HepG2 (cell line): Measurements from ENCODE around the gene ARMH1. TPM values are rescaled to one million over a fixed set of nuclear protein-coding genes. Genes with fewer than 3 reads are reported as not detected.
A peak's percentile ranks its signal among the peaks of the same experiment; 100 is the strongest.

ENCODE experiments used
- BATF2 ChIP-seq: sonication (generic); formaldehyde crosslinking; IDR thresholded peaks from 2 replicates; pipeline ENCODE4 v1.8.0; 2022; ENCODE audit warnings: mild to moderate bottlenecking, missing genetic modification reagents, moderate library complexity
- CSRNP2 ChIP-seq: sonication (generic); formaldehyde crosslinking; conservative IDR thresholded peaks from 2 replicates; pipeline ENCODE4 v1.8.0; 2022; ENCODE audit warnings: low read depth, missing genetic modification reagents
- DNMT3B ChIP-seq: conservative IDR thresholded peaks from 2 replicates; pipeline ENCODE4 v1.6.1; 2016; ENCODE audit warnings: missing biosample characterization, control low read depth
- FOXJ3 ChIP-seq: sonication (generic); formaldehyde crosslinking; IDR thresholded peaks from 2 replicates; pipeline ENCODE4 v1.4.0; 2020; ENCODE audit warnings: missing genetic modification reagents, mild to moderate bottlenecking, borderline replicate concordance
- JDP2 ChIP-seq: sonication (generic); formaldehyde crosslinking; IDR thresholded peaks from 2 replicates; pipeline ENCODE4 v1.8.1; 2022; ENCODE audit warnings: missing genetic modification reagents, borderline replicate concordance
- JUN ChIP-seq: sonication (generic); formaldehyde crosslinking; IDR thresholded peaks from 2 replicates; pipeline ENCODE4 v1.4.0; 2020; ENCODE audit warnings: mild to moderate bottlenecking, missing genetic modification reagents
- MBNL3 ChIP-seq: fragments of 250-450 bp; sonication (Bioruptor Pico); conservative IDR thresholded peaks from 2 replicates; pipeline ENCODE4 v1.8.0; 2022; ENCODE audit warnings: mild to moderate bottlenecking, inconsistent platforms
- MED13 ChIP-seq: sonication (generic); formaldehyde crosslinking; IDR thresholded peaks from 2 replicates; pipeline ENCODE4 v1.5.0; 2020; ENCODE audit warnings: missing genetic modification reagents
- MIXL1 ChIP-seq: IDR thresholded peaks from 2 replicates; pipeline ENCODE4 v1.6.1; 2016
- STAT5B ChIP-seq: sonication (generic); formaldehyde crosslinking; IDR thresholded peaks from 2 replicates; pipeline ENCODE4 v1.4.0; 2020; ENCODE audit warnings: missing genetic modification reagents
- ZBTB20 ChIP-seq: sonication (generic); formaldehyde crosslinking; IDR thresholded peaks from 2 replicates; pipeline ENCODE4 v1.8.1; 2023; ENCODE audit warnings: missing genetic modification reagents, low read depth, mild to moderate bottlenecking, borderline replicate concordance
- ZNF670 ChIP-seq: sonication (generic); formaldehyde crosslinking; IDR thresholded peaks from 2 replicates; pipeline ENCODE4 v1.8.0; 2022; ENCODE audit warnings: mild to moderate bottlenecking, missing genetic modification reagents, borderline replicate concordance
- polyA plus RNA-seq, 8 experiments: library from polyadenylated mRNA; depleted of rRNA in 3 of 8; stranded (reverse) in 7 of 8; unstranded in 1 of 8; fragments of >200 nt; fragmentation: Illumina TruSeq in 4 of 8; extraction: Trizol in 4 of 8; gene quantifications; 2 replicates each; pipeline versions ENCODE4 v1.2.1 to v1.2.3, GENCODE V29; 2011 to 2016; ENCODE audit warnings: low read depth in 4 of 8, missing spikeins in 1 of 8, mixed read lengths in 1 of 8; ENCODE audit not compliant: insufficient read depth in 1 of 8
- total RNA-seq, 5 experiments: library from RNA; depleted of rRNA; stranded (reverse); fragments of >200 nt; fragmentation: Illumina TruSeq; extraction: Trizol; gene quantifications; 2 replicates each; pipeline ENCODE4 v1.2.3, GENCODE V29; 2016; ENCODE audit warnings: low read depth in 1 of 5
- TF ChIP-seq, protein P1 (sequence below): sonication (generic); formaldehyde crosslinking; IDR thresholded peaks from 2 replicates; pipeline ENCODE4 v1.4.0; 2020; ENCODE audit warnings: missing genetic modification reagents, mild to moderate bottlenecking, borderline replicate concordance
- TF ChIP-seq, protein P2 (sequence below): sonication (generic); formaldehyde crosslinking; IDR thresholded peaks from 2 replicates; pipeline ENCODE4 v1.4.0; 2020; ENCODE audit warnings: mild to moderate bottlenecking, missing genetic modification reagents
- TF ChIP-seq, protein P3 (sequence below): IDR thresholded peaks from 2 replicates; pipeline ENCODE4 v1.6.1; 2016; ENCODE audit warnings: low read depth, borderline replicate concordance

The ARMH1 gene
- total and polyA plus RNA-seq, 2 of the 13 experiments (the other 11 are each of a cell fraction or from before 2014, with no cell fraction given): 0.69 TPM; not detected in 1

DNA sequence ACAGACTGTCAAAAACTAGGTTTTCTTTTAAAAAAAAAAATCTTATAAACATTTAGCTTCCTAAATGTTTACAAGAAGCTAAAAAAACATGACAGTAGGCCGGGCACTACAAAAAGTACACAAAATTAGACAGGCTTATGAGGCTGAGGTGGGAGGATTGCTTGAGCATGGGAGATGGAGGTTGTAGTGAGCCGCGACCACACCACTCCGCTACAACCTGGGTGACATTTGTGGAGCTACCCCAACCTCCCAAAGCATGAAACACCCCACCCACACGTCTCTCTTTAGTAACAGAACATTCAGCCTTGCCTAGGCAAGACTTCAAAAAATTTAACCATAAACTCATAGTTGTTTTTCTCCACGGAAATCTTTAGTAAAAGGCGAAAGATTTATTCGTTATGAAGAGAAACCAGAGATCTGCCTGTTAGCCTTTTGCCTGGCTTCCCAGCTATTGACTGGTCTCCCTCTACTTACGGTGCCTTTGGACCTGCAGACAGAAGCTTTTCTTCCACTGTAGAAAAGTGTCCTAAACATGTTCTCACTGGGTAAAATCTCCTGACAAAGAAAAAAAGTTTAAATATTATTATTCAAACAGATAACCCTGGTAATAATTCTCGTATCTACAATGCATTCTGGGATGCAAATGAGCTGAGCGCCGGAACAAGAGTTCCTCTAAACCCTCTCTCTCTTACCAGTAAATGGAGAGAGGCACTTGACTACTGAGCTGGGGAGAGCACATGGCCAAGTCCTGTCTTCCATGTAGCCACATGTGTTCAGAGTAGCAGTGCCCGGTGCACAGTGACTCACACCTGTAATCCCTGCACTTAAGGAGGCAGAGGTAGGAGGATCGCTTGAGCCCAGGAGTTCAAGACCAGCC is 47.2 kb downstream of the ARMH1 start (continued):
- TF ChIP-seq BATF2 (CRISPR knock-in tag) (no peak), MBNL3 (CRISPR knock-in tag) (0 out of 2 replicates have a peak, but pooled peaks have one; percentile 10), JDP2 (CRISPR knock-in tag) (no peak), ZNF670 (CRISPR knock-in tag) (no peak), DNMT3B (CRISPR knock-in tag) (peak; percentile 73), MIXL1 (CRISPR knock-in tag) (peak; percentile 84), ZBTB20 (CRISPR knock-in tag) (peak; percentile 63; the same call in 1 of the 2 replicates), CSRNP2 (CRISPR knock-in tag) (no peak), FOXJ3 (peak; percentile 8; the same call in 1 of the 2 replicates), JUN (peak; percentile 52; the same call in 1 of the 2 replicates), MED13 (peak; percentile 60; the same call in 1 of the 2 replicates), STAT5B (CRISPR knock-in tag) (peak; percentile 93)
- TF ChIP-seq, protein P1, sequence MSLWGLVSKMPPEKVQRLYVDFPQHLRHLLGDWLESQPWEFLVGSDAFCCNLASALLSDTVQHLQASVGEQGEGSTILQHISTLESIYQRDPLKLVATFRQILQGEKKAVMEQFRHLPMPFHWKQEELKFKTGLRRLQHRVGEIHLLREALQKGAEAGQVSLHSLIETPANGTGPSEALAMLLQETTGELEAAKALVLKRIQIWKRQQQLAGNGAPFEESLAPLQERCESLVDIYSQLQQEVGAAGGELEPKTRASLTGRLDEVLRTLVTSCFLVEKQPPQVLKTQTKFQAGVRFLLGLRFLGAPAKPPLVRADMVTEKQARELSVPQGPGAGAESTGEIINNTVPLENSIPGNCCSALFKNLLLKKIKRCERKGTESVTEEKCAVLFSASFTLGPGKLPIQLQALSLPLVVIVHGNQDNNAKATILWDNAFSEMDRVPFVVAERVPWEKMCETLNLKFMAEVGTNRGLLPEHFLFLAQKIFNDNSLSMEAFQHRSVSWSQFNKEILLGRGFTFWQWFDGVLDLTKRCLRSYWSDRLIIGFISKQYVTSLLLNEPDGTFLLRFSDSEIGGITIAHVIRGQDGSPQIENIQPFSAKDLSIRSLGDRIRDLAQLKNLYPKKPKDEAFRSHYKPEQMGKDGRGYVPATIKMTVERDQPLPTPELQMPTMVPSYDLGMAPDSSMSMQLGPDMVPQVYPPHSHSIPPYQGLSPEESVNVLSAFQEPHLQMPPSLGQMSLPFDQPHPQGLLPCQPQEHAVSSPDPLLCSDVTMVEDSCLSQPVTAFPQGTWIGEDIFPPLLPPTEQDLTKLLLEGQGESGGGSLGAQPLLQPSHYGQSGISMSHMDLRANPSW: peak; percentile 95
- TF ChIP-seq, protein P2, sequence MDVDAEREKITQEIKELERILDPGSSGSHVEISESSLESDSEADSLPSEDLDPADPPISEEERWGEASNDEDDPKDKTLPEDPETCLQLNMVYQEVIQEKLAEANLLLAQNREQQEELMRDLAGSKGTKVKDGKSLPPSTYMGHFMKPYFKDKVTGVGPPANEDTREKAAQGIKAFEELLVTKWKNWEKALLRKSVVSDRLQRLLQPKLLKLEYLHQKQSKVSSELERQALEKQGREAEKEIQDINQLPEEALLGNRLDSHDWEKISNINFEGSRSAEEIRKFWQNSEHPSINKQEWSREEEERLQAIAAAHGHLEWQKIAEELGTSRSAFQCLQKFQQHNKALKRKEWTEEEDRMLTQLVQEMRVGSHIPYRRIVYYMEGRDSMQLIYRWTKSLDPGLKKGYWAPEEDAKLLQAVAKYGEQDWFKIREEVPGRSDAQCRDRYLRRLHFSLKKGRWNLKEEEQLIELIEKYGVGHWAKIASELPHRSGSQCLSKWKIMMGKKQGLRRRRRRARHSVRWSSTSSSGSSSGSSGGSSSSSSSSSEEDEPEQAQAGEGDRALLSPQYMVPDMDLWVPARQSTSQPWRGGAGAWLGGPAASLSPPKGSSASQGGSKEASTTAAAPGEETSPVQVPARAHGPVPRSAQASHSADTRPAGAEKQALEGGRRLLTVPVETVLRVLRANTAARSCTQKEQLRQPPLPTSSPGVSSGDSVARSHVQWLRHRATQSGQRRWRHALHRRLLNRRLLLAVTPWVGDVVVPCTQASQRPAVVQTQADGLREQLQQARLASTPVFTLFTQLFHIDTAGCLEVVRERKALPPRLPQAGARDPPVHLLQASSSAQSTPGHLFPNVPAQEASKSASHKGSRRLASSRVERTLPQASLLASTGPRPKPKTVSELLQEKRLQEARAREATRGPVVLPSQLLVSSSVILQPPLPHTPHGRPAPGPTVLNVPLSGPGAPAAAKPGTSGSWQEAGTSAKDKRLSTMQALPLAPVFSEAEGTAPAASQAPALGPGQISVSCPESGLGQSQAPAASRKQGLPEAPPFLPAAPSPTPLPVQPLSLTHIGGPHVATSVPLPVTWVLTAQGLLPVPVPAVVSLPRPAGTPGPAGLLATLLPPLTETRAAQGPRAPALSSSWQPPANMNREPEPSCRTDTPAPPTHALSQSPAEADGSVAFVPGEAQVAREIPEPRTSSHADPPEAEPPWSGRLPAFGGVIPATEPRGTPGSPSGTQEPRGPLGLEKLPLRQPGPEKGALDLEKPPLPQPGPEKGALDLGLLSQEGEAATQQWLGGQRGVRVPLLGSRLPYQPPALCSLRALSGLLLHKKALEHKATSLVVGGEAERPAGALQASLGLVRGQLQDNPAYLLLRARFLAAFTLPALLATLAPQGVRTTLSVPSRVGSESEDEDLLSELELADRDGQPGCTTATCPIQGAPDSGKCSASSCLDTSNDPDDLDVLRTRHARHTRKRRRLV (CRISPR knock-in tag): peak; percentile 100
- TF ChIP-seq, protein P3, sequence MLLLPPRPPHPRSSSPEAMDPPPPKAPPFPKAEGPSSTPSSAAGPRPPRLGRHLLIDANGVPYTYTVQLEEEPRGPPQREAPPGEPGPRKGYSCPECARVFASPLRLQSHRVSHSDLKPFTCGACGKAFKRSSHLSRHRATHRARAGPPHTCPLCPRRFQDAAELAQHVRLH (CRISPR knock-in tag): no peak
